ENCODE results near the gene AMMECR1.

AMMECR1 gene

GRCh38 chrX:110211340-110211739 lies 106.5 kb downstream of the AMMECR1 start:
- H3K27ac ChIP-seq: no peak overlapping the region
- TF ChIP-seq CTCF (conservative IDR thresholded peaks at IDR 0.05; ENCODE audit: low read depth): no peak
- POLR2A ChIA-PET (ENCODE audit: low non-redundant PET): no interaction called here
- CTCF ChIA-PET: no interaction called here
- DNase-seq (ENCODE audit: low spot score): no peak

- TF ChIP-seq CTCF (conservative IDR thresholded peaks at IDR 0.05; ENCODE audit: low read depth): no peak
- H3K27ac ChIP-seq: no peak overlapping the region
- DNase-seq (ENCODE audit: low spot score): peak; percentile 52
- ChIA-PET POLR2A (ENCODE audit: low non-redundant PET) (no interaction called here), CTCF (interaction anchor here (0.7 kb wide), 1 partner anchor 55 kb away, joined by 7 read pairs; no protein-coding TSS in a partner anchor)
These were observed 107.3 kb downstream of the AMMECR1 start for GRCh38 chrX:110210417-110211139.

GRCh38 chrX:110208092-110208491 lies 109.8 kb downstream of the AMMECR1 start:
- no peak overlapping the region for H3K27ac ChIP-seq
- TF ChIP-seq CTCF (conservative IDR thresholded peaks at IDR 0.05; ENCODE audit: low read depth): no peak
- ChIA-PET POLR2A (ENCODE audit: low non-redundant PET) (no interaction called here), CTCF (no interaction called here)
- no peak for DNase-seq (ENCODE audit: low spot score)

GRCh38 chrX:110204986-110205385 lies 112.9 kb downstream of the AMMECR1 start:
- CTCF ChIA-PET: interaction anchor here (0.7 kb wide), 1 partner anchor 141 kb away, joined by 3 read pairs; no protein-coding TSS in a partner anchor
- POLR2A ChIA-PET (ENCODE audit: low non-redundant PET): no interaction called here
- no peak overlapping the region for H3K27ac ChIP-seq
- no peak for DNase-seq (ENCODE audit: low spot score)
- TF ChIP-seq CTCF (conservative IDR thresholded peaks at IDR 0.05; ENCODE audit: low read depth): no peak

- ChIA-PET CTCF (no interaction called here), POLR2A (ENCODE audit: low non-redundant PET) (no interaction called here)
- H3K27ac ChIP-seq: no peak overlapping the region
- TF ChIP-seq CTCF (conservative IDR thresholded peaks at IDR 0.05; ENCODE audit: low read depth): no peak
- no peak for DNase-seq (ENCODE audit: low spot score)
These were observed 116.1 kb downstream of the AMMECR1 start for GRCh38 chrX:110201799-110202198.

- POLR2A ChIA-PET (ENCODE audit: low non-redundant PET): no interaction called here
- TF ChIP-seq CTCF (conservative IDR thresholded peaks at IDR 0.05; ENCODE audit: low read depth): no peak
- CTCF ChIA-PET: interaction anchor here (0.6 kb wide), 1 partner anchor 451 kb away, joined by 4 read pairs; no protein-coding TSS in a partner anchor
- H3K27ac ChIP-seq: no peak overlapping the region
- DNase-seq (ENCODE audit: low spot score): no peak
These were observed 122.9 kb downstream of the AMMECR1 start for GRCh38 chrX:110194977-110195376.

Data from RWPE1 (cell line).